HG02642 (cell line): ENCODE measurements around the gene ARHGAP30.
A peak's percentile ranks its signal among the peaks of the same experiment; 100 is the strongest.
"Not testable (repeated sequence)": the region's sequence is repeated elsewhere in the genome, so short reads cannot be mapped to it uniquely, and the experiment has no call there.

Source experiments
- ATAC-seq: cut with Tn5 transposase; IDR thresholded peaks from one replicate; pipeline ENCODE4 v1.9.1; 2021; ENCODE audit warnings: mild to moderate bottlenecking; ENCODE audit not compliant: unreplicated experiment, poor library complexity

Gene ARHGAP30

DNA sequence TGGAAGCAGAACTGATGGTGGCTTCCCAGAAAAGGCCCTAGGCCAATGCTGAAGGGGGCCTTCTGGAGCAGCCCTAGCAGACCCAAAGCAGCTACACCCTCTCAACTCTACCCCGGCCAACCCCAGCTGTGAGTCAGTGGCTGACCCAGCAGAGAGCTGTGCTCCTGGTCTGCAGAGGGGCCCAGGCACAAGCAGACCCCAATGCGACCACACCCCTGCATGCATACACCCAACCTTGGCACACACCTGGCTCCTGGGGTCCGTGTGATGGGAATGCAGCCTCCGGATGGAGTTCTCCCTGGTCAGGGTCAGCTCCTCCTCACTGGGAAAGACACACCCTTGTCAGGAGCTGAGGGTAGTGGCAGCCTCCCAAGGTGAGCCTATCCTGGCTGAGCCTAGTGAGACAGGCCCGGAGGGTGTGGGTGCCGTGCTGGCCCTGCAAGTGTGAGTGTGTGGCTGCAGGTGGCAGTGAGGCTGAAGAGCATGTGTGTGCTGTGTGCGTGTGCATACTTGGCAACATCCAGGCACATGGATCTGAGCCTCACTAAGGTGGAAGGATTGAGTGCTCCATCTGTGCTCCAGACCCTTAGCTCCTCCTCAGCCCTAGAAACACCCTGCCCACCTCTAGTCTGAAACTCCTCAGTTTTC, 3.9 kb upstream of the ARHGAP30 start:
- no peak for ATAC-seq

DNA sequence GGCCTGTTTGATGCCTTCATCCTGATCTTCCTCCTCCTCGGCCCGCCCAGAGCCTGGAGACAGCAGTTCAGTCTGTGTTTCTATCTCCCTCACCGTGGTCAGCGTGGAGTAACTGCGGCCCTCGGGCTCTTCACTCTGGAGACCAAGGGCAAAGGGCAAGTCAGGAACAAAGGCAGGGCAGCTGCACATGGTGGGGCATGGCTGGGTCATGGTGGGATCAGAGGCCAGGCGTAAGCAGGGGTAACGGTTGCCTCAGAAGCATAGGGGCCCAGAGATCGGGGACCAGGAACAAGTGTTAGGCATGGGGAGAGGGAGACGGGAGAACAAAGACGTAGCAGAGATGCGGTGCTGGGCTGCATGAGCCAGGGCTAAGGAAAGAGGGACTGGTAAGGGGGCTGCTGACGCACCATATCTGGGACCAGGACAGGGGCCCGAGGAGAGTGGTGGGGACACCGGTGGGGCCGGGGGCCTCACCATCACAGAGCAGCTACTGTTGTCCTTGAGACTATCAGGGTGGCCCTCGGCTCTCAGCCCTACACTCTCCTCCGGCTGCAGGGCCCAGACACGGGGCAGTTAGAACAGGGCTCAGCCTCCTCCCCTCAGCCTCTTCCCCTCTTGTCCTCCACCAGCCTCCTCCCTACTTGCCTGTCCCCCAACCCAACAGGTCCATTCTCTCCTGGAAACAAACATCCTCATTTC, 3.2 kb upstream of the ARHGAP30 start:
- ATAC-seq, result no peak

DNA sequence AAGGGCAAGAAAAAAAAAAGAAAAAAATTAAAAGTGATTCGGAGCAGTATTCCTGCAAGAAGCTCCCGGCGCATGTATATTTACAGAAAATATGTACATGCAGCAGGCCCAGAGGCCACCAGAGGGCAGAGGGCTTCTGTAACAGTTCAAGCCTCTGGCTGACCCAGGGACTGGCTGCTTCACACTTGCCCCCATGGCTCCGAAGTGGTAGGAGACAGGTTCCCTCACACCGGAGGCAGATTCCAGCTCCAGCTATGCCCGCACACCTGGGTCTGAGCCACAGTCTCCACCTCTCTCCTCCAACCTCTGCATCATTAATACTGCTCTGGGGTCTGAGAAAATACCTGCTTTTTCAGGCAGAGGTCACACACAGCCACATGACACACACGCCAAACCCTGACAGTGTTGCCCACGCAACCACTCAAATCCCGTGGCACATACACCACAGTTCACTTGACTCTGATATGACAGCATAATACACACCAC, 2.2 kb upstream of the ARHGAP30 start:
- no peak for ATAC-seq

- no peak for ATAC-seq
Measured at GRCh38 chr1:161070761-161071160, 1.1 kb upstream of the ARHGAP30 start.

DNA sequence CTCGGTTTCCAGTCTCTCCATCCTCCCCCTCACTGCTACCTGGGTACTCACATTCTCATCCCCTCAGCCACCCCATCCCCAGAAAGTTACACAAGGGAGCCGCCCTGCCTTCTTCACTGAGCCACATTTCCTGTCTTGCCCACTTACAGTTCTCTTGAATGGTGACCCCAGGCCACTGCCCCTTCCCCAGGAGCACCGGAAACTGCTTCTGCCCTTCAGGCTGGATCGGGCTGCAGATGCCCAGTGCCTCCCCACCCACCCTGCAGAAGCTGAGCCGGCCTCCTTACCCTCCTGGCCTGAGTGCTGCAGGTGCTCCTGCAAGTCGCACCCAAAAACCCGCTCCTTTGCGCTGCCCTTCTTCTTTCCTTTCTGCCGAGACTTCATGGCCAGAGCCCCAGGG, 450 bp downstream of the ARHGAP30 start:
- ATAC-seq, result peak; percentile 11

DNA sequence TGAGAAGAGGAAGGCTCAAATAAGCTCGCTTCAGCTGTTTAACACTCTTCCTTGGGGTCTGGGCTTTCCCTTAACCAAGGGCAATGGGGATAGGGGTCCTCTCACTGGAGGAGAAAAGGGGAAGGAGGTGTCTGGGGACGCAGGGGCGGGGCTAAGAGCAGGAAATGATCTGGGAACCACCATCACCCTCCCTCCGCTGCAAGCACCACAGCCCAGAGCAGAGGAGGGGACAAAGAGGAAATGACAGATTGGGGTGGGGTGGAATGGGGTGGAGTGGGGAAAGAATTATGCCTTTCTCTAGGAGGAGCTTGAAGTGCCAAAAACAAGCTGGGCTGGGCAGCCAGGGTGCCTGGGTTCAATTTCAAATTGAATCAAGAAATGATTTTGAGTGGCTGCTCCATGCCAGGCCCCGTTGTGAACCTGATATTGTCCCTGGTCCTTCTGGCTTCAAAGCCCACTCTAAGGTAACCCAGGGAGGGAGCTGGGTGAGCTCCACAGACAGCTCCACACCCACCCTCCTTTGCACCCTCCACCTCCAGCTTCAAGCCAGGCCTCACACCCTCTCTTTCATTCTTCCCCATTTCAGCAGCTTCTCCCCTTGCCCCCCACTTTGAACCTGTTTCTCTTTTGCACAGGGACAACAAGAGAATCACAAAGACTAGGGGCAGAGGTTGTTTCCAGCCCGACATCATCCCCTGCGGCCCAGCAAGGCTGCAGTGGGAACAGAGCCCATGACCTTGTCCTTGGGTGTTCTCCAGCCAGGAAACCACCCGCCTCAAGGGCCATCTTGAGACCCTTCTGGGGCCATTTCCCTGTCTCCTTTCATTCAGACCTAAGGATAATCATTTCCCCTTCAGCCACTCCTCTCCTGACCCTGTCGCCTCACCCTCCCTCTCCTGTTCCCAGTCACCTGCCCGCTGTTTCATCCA, 1.1 kb downstream of the ARHGAP30 start:
- ATAC-seq, result peak; percentile 56

GRCh38 chr1:161066694-161067093, 3.0 kb downstream of the ARHGAP30 start:
- no peak for ATAC-seq

GRCh38 chr1:161065681-161066080, 4.0 kb downstream of the ARHGAP30 start:
- ATAC-seq, result not testable (repeated sequence)

GRCh38 chr1:161063936-161064335, 5.8 kb downstream of the ARHGAP30 start:
- ATAC-seq, result not testable (repeated sequence)

GRCh38 chr1:161061419-161061818, 8.3 kb downstream of the ARHGAP30 start:
- no peak for ATAC-seq

DNA sequence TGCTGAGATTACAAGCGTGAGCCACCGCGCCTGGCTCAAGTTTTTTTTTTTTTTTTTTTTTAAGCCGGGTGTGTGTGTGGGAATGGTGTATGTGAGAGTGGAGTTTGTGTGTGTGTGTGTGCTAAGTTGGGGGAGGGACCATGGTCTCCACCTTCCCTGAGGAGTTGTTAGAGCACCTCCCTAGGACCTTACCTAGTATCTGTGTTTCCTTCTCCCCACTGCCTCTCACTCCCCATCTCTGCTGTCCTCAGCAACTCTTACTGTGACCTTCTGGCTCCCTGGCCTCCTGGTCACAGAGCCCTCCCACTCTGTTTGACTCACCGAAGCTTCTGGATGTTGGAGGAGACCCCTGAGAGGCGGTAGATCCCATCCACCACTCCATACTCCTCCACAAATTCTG, 10.4 kb downstream of the ARHGAP30 start:
- ATAC-seq, result no peak

- ATAC-seq, result no peak
Measured at GRCh38 chr1:161054805-161055204, 14.9 kb downstream of the ARHGAP30 start.

GRCh38 chr1:161054232-161054631, 15.5 kb downstream of the ARHGAP30 start:
- ATAC-seq, result no peak

GRCh38 chr1:161052899-161053298, 16.8 kb downstream of the ARHGAP30 start:
- no peak for ATAC-seq

DNA sequence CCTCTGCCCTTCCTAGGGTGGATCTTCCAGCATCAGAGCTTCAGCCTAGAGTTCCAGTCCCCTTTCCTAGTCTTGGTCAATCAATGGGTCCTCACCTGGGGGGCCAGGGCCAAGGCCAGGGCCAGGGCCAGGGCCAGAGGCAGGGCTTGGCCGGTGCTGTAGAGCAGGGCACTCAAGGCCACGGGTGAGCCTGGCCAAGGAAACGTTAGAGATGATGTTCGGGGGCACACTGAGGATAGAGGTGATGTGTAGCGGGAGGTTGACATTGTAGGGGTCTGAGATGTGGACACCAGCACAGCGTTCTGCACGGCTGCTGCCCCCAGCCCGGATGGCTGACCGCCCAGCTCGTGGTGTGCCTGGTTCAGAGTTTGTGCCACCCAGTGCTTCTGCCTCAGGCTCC, 18.5 kb downstream of the ARHGAP30 start:
- no peak for ATAC-seq

DNA sequence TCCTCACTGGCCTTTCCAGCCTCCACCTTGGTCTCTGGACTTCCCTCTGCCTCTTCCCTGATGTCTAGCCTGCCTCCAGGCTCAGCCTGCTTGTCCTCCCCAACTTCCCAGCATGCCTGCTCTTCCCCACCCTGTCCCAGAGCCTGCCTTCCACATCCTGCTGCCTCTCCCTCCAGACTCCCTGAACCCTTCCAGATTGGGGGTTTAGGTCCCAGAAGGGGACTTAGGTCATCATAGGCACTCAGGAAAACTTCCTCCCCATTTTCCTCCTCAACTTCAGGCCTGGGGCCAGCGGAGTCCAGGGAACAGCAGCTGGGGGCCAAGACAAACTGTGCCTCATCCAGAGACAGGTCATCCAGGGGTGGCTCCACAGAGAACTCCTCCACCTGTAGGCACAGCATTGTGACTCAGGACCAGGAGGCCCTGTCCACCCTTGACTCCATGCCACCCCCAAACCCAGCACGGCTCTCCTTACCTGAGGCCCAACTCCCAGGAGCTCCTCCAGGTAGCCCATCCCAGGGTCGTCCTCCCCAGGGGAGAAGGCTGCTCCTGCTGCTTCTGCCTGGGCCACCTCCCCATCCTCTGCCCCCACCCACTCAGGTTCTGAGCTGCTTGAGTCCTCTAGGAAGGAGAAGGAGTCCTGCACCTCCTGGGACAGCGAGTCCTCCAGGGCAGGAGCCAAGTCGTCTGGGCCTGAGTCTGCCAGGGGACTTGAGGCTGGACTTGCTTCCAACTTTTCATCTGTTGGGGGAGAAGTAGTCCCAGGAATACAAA, 20.6 kb downstream of the ARHGAP30 start:
- ATAC-seq, result no peak

DNA sequence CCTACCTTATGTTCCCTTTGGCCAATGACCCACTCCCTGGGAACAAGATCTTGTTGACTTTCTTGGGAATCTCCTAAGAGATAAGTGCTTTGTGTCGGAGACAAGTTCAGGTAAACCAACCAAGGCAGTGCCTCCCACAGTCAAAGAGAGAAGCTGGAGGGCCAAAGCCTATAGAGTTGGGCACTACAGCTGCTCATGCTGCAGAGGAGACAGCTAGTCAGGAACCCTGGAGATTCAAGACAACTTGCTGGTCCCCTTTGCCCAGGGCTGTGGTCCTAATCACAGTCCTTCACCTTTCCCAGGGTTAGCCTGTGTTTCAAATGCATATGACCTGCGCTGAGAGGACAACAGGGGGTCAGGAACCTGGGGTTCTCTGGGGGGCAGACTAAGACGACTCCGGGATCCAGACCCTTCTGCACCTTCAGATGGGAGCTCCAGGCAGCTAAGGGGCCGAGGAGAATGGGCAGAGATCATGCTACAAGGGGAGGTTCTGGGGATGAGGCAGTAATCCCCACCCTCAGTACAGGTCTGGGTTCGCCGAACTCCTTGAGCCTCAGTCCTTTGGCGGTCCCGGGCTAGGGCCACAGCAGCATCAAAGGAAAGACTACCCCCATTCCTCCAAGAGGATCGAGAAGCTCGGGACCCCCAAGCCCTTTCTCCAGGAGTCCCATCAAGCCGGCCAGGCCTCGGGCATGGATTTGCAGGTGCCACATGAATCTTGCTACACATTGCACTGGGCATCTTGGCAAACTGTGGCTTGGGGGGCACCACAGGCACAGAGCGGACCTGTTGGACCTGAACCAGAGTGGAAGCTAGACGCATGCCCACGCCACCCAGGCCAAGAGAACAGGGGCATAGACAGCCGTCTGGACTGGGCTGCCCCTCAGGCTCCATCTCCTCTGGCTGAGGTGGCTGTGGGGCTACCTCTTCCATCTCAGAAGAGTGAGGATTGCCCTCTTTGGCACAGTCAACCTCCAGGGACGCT, 22.0 kb downstream of the ARHGAP30 start:
- no peak for ATAC-seq

- ATAC-seq, result peak; percentile 36
Measured at GRCh38 chr1:161046605-161047228, 23.0 kb downstream of the ARHGAP30 start.
